GM23248 (cell line): ENCODE results near the gene CPA5.

Source experiments
- EZH2 ChIP-seq: fragments of 200-600 bp; sonication (generic); IDR thresholded peaks from 2 replicates; pipeline ENCODE4 v1.6.1; 2018; ENCODE audit warnings: antibody characterized with exemption, mild to moderate bottlenecking; ENCODE audit not compliant: insufficient read depth, poor library complexity, severe bottlenecking
- EZH2phosphoT487 ChIP-seq: fragments of 200-600 bp; sonication (generic); IDR thresholded peaks from 2 replicates; pipeline ENCODE4 v1.6.1; 2018; ENCODE audit warnings: antibody characterized with exemption, moderate library complexity, mild to moderate bottlenecking, low read depth; ENCODE audit not compliant: insufficient read depth

GRCh38 chr7:130363026-130363847 lies 18.6 kb downstream of the CPA5 start:
- no peak for TF ChIP-seq EZH2
- no peak for TF ChIP-seq EZH2phosphoT487
